HG03159 (cell line): ENCODE data around the gene PIK3CA.
"Not testable (repeated sequence)": the region's sequence is repeated elsewhere in the genome, so short reads cannot be mapped to it uniquely, and the experiment has no call there.

Experiments used
- ATAC-seq: cut with Tn5 transposase; IDR thresholded peaks from one replicate; pipeline ENCODE4 v1.9.1; 2021; ENCODE audit warnings: mild to moderate bottlenecking, moderate library complexity; ENCODE audit not compliant: unreplicated experiment

Gene PIK3CA

DNA sequence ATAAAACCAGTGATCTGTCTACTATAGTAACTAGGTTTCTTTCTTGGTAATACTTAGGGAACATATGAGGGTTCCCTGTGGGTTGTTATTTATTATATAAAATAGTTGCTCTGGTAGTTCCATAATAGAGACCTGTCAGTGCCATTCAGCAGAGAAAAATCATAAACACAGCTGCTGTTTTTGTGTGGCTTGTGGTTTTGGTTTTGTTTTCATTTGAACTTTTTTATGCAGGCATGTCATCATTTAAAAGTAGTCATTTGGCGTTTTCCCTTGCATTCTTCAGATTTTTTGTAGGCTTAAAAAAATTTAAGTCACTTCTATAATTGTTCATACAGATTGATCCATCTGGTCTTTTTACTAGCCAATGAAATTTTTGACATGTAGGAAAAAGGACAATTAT is 47.9 kb downstream of the PIK3CA start:
- peak; percentile 88 for ATAC-seq

DNA sequence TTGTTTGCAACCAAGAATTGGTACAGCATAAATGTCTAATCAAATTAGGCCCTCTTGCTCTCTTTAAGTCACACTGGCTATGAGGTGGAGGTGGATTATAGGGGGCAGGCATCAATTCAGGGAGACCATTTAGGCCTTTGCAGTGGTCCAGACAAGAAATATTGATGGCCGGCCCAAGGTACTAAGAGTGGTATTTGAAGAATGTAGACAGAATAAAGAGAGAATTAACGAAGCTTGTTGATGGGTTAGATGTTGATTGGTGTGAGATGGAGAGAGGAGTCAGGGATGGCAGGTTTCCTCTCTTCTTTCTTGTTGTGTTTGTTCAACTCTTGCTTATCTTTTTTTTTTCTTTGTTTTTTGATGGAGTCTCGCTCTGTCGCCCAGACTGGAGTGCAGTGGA is 48.5 kb downstream of the PIK3CA start:
- ATAC-seq = no peak

DNA sequence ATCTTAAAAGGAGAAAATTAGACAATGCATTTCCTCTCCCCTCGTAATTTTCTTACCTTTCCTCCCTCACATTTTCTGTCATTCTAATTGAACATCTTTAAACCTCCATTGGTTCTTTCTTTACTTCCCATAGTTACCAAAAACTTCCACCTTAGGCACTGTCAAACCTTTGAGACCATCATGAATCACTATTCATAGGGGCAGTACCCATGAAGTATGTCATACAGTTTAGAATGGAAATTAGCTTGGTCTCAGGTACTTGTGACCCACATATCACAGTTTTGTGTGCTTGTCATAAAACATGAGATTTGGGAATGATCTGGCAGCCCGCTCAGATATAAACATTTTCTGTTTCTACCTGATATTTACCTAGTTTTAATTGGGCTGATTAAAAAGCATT is 52.6 kb downstream of the PIK3CA start:
- ATAC-seq = no peak

DNA sequence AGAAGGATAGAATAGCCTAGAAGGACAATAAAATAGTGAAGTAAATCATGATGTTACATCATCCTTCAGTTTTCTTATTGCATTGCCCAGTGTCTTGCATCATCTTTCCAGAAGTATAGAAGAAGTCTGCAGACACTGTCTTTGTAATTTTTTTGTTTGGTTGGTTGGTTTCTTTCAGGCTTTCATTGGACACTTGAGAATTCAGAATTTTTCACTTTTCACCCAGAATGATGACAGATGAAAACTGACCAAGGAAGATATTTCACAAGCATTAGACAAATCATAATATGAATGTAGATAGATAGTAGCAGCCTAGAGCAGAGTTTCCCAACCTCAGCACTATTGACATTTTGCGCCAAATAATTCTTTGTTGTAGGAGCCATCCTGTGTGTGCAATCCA is 67.4 kb downstream of the PIK3CA start:
- ATAC-seq = not testable (repeated sequence)

DNA sequence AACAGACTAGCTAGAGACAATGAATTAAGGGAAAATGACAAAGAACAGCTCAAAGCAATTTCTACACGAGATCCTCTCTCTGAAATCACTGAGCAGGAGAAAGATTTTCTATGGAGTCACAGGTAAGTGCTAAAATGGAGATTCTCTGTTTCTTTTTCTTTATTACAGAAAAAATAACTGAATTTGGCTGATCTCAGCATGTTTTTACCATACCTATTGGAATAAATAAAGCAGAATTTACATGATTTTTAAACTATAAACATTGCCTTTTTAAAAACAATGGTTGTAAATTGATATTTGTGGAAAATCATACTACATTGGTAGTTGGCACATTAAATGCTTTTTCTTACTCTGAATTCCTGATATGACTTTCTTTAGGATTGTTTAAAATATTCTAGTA is 70.1 kb downstream of the PIK3CA start:
- ATAC-seq = not testable (repeated sequence)

DNA sequence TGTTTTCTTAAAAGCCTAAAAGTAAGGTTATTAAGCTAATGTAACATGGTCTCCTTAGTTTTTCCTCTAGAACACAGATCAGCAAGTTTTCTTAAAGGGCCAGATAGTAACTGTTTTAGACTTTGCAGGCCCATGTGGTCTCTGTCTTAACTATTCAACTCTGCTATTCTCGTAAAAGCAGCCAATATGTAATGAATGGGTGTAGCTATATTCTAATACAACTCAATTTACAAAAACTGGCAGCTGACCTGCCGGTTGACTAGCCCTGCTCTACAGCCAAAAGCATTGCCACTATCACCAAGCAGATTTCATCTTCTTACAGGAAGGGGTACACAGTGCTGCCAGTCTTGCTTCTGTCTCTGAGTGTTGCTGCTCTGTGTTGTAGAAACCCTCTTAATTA is 75.4 kb downstream of the PIK3CA start:
- no peak for ATAC-seq

DNA sequence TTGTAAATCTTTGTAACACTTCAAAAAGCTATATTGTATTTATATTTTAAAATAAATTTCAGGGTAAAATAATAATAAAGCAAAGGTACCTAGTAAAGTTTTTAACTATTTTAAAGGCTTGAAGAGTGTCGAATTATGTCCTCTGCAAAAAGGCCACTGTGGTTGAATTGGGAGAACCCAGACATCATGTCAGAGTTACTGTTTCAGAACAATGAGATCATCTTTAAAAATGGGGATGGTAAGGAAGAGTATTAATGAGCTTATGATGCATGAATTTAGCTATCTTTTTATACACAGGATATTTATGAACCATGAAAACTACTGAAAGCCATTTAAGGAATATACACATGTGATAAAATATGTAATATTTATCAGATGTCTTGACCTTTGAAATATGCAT is 76.4 kb downstream of the PIK3CA start:
- no peak for ATAC-seq

DNA sequence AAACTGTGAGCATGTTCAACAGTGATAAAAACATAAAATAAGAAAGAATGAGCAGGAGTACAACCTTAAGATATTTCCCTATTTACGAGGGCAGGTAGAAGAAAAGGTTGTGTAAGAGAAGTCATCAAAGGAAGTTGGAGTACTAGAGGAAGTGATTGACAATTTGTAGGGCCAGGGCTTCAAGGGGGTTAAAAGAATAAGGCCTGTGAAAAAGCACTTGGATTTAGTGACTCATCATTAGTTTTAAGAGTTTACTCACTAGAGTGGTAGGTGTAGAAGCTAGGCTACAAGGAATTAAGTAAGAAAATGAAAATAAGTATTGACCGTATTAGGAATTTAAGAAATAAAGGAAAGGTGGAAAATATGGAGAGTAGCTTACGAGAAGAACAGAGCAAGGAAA is 79.2 kb downstream of the PIK3CA start:
- ATAC-seq = no peak

DNA sequence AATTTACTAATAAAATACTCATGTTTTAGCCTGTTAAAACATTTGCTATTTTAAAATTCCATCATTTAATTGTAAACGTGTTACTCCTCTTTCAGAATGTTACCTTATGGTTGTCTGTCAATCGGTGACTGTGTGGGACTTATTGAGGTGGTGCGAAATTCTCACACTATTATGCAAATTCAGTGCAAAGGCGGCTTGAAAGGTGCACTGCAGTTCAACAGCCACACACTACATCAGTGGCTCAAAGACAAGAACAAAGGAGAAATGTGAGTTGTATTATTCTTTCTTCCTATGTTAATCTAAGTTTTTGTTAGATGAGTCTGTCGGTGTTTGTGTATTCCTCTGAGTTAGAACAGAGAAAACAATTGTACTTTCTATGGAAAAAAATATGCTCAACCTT is 81.0 kb downstream of the PIK3CA start:
- no peak for ATAC-seq

DNA sequence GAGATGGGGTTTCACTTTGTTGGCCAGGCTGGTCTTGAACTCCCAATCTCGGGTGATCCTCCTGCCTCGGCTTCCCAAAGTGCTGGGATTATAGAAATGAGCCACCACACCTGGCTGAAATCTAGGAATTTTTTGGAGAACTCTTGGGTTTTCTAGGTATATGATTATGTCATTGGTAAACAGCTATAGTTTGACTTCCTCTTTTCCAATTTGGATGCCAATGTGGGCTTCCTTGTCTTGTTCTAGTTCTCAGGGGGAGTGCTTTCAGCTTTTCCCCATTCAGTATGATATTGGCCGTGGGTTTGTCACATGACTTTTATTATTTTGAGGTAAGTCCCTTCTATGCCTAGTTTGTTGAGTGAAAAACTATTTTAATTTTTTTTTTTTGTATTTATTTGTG is 84.9 kb downstream of the PIK3CA start:
- ATAC-seq = no peak

DNA sequence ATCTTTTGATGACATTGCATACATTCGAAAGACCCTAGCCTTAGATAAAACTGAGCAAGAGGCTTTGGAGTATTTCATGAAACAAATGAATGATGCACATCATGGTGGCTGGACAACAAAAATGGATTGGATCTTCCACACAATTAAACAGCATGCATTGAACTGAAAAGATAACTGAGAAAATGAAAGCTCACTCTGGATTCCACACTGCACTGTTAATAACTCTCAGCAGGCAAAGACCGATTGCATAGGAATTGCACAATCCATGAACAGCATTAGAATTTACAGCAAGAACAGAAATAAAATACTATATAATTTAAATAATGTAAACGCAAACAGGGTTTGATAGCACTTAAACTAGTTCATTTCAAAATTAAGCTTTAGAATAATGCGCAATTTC is 86.0 kb downstream of the PIK3CA start:
- no peak for ATAC-seq

DNA sequence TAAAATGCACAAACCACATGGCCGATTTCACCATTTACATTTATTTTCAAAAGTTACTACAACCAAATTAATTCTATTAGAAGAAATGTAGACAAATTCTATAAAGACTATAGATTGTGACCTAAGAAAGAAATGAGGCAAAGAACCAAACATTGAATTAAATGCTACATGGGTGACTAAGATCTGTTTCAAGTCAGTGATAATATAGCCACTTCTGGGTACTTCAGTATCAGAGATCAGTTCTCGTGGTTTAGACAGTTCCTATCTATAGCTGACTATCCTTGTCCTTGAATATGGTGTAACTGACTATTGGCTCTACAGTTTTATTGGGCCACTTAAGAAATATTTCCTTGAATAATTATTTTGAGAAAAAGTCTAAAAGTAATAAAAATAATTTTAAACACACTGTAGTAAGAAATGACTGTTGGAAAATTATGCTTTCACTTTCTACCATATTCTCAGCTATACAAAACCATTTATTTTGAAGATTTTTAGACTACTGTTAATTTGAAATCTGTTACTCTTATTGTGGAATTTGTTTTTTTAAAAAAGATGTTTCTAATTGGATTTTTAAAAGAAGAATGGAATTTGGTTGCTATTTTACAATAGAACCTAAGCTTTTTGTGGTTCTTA is 88.6 kb downstream of the PIK3CA start:
- ATAC-seq = peak; percentile 88

DNA sequence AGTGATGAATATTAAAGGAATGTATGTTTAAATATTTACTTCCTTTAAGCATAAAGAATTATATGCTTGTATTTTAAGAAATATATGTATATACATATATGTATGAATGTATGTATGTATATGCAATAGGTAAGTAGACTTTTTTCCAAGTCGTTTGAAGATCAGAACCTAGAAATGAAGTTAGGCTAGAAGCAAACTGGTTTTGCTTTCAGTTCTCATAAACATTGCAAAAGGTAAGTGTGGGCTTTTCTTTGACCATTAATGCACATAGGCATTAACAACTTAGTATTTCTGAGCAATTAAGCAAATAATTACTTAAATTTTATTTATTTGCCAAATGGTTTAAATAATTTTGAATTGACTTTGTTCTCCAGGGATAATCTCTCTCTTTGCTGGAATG is 92.1 kb downstream of the PIK3CA start:
- ATAC-seq = not testable (repeated sequence)

DNA sequence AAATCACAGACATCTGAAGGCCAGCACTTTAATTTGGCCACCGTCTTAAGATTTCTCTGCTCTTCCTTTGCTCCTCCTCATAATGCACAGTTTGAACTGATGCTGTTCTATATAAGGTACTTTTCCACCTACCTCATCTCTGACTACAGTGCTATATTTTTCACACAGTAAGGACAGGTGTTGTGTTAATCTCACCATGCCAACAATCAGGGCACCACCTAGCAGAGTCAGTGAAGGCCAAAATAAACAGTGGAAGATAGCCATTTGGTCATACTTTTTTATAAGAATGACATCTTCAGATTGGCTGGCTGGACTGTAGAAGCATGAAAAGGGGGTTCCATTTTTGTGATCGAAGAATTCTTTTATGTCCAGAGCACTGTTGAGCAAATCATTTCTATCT is 94.7 kb downstream of the PIK3CA start:
- ATAC-seq = not testable (repeated sequence)

DNA sequence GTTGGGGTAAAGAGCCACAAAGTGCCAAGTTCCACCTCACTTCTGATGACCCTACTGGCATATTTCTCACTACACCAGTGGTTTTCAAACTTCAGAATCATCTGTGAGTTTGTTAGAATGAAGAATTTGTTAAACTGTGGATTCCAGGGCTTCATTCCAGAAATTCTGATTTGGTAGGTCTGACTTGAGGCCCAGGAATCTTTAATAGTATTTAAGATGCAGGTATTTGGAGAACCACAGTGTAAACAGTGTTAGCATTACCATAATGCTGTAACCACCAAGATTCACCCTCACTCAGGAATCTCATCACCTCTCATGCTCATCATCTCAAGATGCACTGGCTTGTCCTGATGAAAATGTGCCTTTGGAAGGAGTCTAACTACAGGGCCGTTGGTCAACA is 96.7 kb downstream of the PIK3CA start:
- ATAC-seq = no peak

DNA sequence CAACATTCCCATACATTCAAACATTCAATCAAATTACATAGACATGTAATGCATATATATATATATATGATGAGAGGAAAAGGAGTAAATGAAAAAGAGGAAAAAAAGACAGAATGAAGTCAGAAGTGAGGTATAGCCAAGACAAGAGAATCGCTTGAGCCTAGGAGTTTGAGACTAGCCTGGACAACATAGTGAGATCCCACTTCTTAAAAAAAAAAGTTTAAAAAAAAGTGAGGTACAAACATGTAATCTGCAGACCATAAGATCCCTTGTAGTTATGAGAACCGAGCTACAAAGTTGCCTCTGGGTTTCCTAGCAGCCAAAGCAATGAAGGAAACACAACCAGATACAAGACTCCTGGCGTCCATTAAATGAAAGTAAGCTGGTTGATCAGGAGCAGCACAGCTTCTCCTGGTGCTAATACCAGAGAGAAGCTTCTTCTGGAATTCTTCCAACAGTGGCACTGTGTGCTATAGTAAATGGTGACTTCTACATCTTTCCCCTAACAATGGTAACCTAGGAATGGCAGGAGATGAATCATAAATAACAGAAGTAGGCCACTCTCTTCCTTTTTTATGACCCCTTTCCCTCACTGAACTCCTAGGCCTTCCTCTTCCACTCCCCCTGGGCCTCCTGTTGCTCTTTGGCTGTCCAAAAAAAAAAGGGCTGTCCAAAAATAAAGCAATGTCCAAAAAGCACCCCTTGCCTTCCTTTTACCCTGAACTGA is 99.3 kb downstream of the PIK3CA start:
- ATAC-seq = no peak

DNA sequence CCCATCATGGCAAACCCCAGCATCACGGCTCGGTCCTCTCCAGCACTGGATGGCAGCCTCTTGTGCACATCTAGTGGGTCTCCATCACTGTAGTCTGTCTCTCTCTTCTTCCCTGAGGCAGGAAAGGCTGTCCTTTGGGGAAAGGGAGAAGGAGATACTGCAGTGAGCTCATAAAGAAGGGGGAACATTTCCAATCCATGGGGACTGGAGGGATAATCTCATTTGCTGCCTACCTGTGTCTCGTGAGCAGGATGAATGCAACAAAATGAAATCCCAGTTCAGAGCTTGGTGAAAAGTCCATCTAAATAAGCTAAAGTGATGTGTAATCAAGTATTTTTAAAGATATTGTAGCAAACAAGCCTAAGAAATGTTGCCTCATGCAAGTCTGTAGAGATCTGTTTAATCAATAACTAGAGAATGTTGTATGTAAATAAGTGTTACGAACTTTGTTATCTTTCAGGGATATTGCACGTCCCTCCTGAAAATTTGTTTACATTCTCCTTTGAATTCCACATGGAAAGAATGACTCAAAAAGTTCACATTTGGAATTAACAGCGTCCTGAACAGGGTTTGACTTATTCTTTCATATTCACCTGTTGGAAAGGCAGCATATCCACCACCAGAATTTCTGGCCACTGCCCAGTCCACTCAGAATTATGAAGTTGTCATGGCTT is 102.8 kb downstream of the PIK3CA start, which contains the start of gene KCNMB3:
TSS of gene KCNMB3 (minus strand) at position 312 of the 674 bp plus-strand sequence. CDS start at position 188, 124 bp downstream.
- no peak for ATAC-seq

DNA sequence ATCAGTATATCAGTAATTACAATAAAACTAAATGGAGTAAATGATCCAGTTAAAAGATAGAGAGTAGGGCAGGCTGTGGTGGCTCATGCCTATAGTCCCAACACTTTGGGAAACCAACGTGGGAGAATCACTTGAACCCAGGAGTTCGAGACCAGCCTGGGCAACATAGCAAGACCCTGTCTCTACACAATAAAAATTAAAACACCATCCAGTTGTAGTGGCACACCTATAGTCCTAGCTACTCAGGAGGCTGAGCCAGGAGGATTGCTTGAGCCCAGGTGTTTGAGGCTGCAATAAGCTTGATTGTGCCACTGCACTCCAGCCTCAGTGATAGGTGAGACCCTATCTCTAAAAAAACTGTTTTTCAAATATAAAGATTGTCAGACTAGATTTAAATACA is 108.7 kb downstream of the PIK3CA start:
- ATAC-seq = no peak

DNA sequence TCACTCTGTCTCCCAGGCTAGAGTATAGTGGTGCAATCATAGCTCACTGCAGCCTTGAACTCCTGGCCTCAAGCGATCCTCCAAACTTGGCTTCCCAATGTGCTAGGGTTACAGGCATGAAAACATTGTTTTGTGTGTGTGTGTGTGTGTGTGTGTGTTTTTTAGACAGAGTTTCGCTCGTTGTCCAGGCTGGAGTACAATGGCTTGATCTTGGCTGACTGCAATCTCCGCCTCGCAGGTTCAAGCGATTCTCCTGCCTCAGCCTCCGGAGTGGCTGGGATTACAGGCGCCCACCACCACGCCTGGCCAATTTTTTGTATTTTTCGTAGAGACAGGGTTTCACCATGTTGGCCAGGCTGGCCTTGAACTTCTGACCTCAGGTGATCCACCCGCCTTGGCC is 109.6 kb downstream of the PIK3CA start:
- not testable (repeated sequence) for ATAC-seq

DNA sequence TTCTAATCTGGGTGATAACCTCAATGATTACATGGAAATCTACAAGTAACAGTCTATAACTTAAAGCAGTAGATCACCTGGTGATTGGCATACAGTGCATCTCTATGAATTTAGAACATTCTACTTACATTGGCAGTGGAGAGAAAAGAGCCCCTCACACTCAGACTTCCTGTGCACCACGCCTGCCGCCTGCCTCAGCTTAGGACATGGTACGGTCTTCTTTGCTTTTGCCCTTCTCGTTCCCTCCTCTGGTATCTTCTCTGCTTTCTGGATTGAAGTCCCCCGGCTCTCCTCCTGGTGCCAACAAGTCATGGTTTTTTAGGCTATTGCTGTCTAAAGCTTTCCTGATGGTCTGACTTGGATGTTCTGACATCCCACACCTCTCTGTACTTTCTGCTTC is 110.7 kb downstream of the PIK3CA start:
- no peak for ATAC-seq

DNA sequence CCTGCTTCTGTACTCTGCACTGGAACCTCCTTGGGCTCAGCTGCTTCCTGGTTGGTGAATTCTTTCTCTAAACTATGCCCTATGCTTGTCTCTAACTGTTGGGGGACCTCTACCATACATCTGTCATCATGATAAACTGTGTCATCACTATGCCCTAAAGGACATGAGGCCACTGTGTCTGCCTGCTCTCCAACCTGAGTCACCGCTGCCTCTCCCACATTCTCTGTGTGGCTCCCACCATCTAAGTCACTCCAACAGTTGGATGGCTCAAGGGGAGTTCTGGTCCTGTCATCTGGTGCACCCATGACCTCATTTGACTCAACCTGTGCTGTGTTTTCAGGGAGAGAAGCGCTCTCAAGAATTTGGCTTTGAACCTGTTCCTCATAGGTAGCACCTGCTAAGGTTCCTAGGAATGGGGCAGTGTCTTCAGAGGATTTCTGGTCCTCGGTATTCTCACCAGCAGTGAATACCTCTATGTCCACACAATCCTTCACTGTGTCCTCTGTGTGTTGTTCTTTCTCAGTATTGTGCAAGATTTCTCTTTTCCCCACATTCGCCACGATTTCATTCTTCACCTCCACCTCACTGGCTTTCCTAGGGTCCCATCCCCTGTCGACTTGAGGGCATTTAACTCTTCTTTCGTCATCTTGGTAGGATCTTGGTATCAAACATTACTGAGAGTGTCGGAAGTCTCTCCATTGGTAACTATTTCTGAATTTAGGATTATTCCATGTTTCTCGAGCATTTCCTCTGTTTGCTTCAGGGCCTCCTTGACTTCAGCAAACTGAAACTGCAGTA is 112.0 kb downstream of the PIK3CA start:
- ATAC-seq = not testable (repeated sequence)
